Measurements from ENCODE around the gene KCTD10.
A peak's percentile ranks its signal among the peaks of the same experiment; 100 is the strongest.
"Not testable (repeated sequence)": the region's sequence is repeated elsewhere in the genome, so short reads cannot be mapped to it uniquely, and the experiment has no call there.

KCTD10 gene

DNA sequence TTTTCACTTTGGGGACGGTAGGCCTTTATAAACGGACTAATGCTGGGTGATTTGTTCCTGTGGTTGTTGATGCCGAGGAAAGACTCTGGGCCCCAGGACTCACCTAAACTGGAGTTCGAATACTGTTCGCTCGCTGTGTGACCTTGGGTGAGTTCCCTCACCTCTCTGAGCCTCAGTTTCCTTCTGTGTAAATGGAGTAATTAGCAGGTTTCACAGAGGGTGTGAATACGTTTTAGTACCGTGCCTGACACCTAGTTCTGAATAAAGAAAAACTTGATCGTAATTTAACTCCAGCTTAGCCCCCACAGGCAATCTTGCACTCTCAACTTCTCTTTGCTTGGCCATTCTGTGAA lies 839 bp upstream of the KCTD10 start:
- no peak for DNase-seq (ENCODE audit: low spot score in 2 of 2)
- no peaks in the 10 kb centered on the region for H3K9me3 Mint-ChIP-seq
- peaks cover 37% of the 10 kb centered on the region for H3K4me1 Mint-ChIP-seq
- H3K4me3 Mint-ChIP-seq, result peak overlapping the region; percentile 99
- no peak for ATAC-seq (replicated peaks; ENCODE audit: extremely low read depth, poor library complexity, severe bottlenecking)
- peaks cover 11% of the 10 kb centered on the region for H3K36me3 Mint-ChIP-seq (ENCODE audit: insufficient read depth)
- H3K27me3 Mint-ChIP-seq, result no peaks in the 10 kb centered on the region
- peak overlapping the region; percentile 98 for H3K27ac Mint-ChIP-seq (ENCODE audit: low read depth)

DNA sequence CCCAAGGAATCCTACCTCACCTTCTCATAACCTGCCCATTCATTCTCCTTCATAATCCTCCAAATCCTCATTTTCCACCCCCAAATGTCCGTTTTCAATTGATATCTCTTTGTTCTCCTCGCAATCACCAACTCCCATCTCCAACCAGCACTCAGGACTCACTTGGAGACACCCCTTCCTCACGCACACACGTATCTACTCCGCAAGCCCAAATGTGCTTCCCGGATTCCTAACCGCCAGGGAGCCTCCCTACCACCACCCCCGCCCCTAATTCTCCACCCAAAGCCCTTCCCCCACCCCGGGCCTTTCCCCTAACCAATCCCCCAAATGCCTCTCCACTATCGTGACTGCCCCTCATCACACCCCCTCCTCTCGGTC lies 304 bp downstream of the KCTD10 start:
- Mint-ChIP-seq H3K27ac (ENCODE audit: low read depth) (peak overlapping the region; percentile 98), H3K9me3 (no peaks in the 10 kb centered on the region), H3K36me3 (ENCODE audit: insufficient read depth) (peaks cover 11% of the 10 kb centered on the region), H3K27me3 (no peaks in the 10 kb centered on the region), H3K4me1 (peaks cover 40% of the 10 kb centered on the region), H3K4me3 (peak overlapping the region; percentile 99)
- peak; percentile 9 for ATAC-seq (replicated peaks; ENCODE audit: extremely low read depth, poor library complexity, severe bottlenecking)
- DNase-seq (ENCODE audit: low spot score in 2 of 2), result no peak

DNA sequence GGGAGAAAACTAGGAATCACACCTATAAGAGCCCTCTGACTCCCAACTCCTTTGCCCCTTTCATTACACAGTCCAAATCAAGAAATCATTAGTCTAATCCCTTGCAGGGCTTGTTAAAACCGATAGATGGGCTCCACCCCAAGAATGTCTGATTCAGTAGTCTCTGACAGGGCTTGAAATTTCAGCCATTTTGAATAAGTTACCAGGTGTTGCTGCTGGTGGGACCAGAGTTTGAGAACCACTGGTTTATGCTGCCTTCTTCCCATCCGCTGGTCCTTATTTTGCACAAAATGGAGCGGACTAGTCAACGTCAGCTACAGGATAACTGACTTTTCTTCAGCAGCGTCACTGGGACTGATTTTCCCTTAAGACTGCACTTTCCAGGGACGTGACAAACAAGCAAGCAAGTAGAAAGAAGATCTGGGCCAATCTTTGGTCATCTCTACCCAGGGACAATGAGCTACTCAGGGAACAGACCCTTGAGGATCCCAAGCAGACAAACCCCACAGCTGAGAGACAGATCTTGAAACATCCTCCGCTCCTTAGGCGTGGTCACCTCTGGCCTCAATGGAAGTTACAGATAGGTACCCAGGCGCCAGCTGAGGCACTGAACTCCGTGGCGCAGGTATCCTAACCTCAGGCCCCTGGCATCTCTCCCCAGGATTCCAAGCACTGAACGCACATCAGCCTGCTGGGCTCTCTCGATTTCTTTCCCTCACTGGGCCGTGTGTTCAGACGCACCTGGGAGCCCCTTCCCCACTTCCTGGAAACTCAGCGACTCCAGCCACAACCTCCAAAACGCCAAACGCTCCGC lies 900 bp downstream of the KCTD10 start:
- H3K4me3 Mint-ChIP-seq, result peak overlapping the region; percentile 99
- H3K27ac Mint-ChIP-seq (ENCODE audit: low read depth), result peak overlapping the region; percentile 98
- DNase-seq (ENCODE audit: low spot score in 2 of 2), result no peak
- H3K36me3 Mint-ChIP-seq (ENCODE audit: insufficient read depth), result peaks cover 11% of the 10 kb centered on the region
- ATAC-seq (replicated peaks; ENCODE audit: extremely low read depth, poor library complexity, severe bottlenecking), result no peak
- peaks cover 40% of the 10 kb centered on the region for H3K4me1 Mint-ChIP-seq
- no peaks in the 10 kb centered on the region for H3K9me3 Mint-ChIP-seq
- H3K27me3 Mint-ChIP-seq, result no peaks in the 10 kb centered on the region

DNA sequence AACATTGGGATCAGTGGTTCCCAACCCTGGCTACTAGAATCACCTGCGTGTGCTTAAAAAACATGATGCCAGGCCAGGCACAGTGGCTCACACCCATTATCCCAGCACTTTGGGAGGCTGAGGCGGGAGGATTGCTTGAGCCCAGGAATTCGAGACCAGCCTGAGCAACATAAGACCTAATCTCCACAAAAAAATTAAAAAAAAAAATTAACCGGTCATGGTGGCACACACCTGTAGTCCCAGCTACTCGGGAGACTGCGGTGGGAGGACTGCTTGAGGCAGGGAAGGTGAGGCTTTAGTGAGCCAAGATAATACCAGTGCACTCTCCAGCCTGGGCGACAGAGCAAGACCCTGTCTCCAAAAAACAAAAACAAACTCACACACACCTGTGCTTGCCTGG lies 2.0 kb downstream of the KCTD10 start:
- no peak for ATAC-seq (replicated peaks; ENCODE audit: extremely low read depth, poor library complexity, severe bottlenecking)
- H3K27ac Mint-ChIP-seq (ENCODE audit: low read depth), result no peak overlapping the region
- peaks cover 51% of the 10 kb centered on the region for H3K4me1 Mint-ChIP-seq
- no peaks in the 10 kb centered on the region for H3K27me3 Mint-ChIP-seq
- DNase-seq (ENCODE audit: low spot score in 2 of 2), result no peak
- peaks cover 14% of the 10 kb centered on the region for H3K36me3 Mint-ChIP-seq (ENCODE audit: insufficient read depth)
- no peaks in the 10 kb centered on the region for H3K9me3 Mint-ChIP-seq
- no peak overlapping the region for H3K4me3 Mint-ChIP-seq

DNA sequence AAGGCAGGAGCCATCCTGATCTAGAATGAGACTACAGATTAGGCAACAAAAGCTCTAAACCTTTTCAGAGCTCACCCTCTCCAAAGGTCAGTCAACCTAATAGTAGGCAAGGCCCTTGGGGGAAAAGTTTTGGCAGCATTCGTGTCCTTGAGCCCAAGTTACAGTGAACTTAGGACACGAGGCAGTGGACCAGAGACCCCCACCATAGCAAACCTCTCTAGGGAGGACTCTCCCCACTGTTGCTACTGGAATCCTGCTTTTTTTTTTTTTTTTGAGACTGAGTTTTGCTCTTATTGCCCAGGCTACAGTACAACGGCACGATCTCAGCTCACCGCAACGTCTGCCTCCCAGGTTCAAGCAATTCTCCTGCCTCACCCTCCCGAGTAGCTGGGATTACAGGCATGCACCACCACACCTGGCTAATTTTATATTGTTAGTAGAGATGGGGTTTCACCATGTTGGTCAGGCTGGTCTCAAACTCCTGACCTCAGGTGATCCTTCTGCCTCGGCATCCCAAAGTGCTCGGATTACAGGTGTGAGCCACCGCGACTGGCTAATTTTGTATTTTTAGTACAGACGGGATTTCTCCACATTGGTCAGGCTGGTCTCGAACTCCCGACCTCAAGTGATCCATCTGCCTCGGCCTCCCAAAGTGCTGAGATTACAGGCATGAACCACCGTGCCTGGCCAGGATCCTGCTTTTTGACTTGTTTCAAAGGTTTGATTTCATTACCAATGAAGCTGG lies 3.4 kb downstream of the KCTD10 start:
- not testable (repeated sequence) for H3K4me3 Mint-ChIP-seq; DNase-seq (ENCODE audit: low spot score in 2 of 2); H3K9me3 Mint-ChIP-seq; ATAC-seq (replicated peaks; ENCODE audit: extremely low read depth, poor library complexity, severe bottlenecking); H3K27me3 Mint-ChIP-seq; H3K27ac Mint-ChIP-seq (ENCODE audit: low read depth)
- Mint-ChIP-seq H3K36me3 (ENCODE audit: insufficient read depth) (peaks cover 18% of the 10 kb centered on the region), H3K4me1 (peaks cover 47% of the 10 kb centered on the region)

DNA sequence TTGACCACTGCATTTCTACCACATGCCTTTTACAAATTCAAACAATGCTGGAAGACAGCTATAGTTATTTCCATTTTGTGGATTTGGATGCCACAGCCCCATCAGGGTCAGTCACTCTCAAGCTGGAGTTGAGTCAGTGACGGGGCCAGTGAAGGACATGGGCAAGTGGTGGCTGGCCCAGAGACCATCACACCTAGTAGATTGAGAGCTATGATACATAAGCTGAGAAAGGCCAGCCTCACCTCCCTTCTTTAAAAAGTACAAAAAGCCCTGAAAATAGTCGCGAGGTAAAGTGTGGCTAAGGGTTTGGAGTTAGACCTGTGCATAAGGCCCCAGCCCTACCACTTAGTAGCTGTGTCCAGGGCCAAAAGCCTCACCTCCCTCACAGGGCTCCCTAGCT lies 4.1 kb downstream of the KCTD10 start:
- Mint-ChIP-seq H3K9me3 (no peaks in the 10 kb centered on the region), H3K27ac (ENCODE audit: low read depth) (no peak overlapping the region), H3K4me3 (no peak overlapping the region), H3K27me3 (no peaks in the 10 kb centered on the region), H3K36me3 (ENCODE audit: insufficient read depth) (peaks cover 25% of the 10 kb centered on the region), H3K4me1 (peaks cover 47% of the 10 kb centered on the region)
- DNase-seq (ENCODE audit: low spot score in 2 of 2) (no peak), ATAC-seq (replicated peaks; ENCODE audit: extremely low read depth, poor library complexity, severe bottlenecking) (no peak)

DNA sequence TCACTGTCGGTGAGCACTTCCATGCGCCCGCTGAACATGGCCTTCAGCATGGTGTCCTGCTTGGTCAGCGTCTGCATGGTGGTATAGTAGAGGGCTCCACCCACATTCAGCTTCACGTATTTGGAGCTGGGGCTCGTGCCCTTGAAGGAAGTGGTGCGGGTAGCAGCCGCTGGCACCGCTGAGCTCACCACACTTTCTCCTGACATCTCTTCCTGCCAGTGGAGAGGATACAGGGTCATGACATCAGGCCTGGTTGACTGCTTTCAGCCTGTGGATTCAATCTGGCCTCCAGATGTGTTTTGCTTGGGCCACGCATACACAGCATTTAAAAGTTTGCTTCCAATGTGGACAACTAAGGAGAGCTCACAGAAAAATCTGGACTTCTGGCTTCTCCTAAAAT lies 7.6 kb downstream of the KCTD10 start:
- no peaks in the 10 kb centered on the region for H3K9me3 Mint-ChIP-seq
- H3K27me3 Mint-ChIP-seq, result no peaks in the 10 kb centered on the region
- ATAC-seq (replicated peaks; ENCODE audit: extremely low read depth, poor library complexity, severe bottlenecking) (no peak), DNase-seq (ENCODE audit: low spot score in 2 of 2) (no peak)
- H3K36me3 Mint-ChIP-seq (ENCODE audit: insufficient read depth), result peaks cover 18% of the 10 kb centered on the region
- peaks cover 43% of the 10 kb centered on the region for H3K4me1 Mint-ChIP-seq
- no peak overlapping the region for H3K27ac Mint-ChIP-seq (ENCODE audit: low read depth)
- no peak overlapping the region for H3K4me3 Mint-ChIP-seq

DNA sequence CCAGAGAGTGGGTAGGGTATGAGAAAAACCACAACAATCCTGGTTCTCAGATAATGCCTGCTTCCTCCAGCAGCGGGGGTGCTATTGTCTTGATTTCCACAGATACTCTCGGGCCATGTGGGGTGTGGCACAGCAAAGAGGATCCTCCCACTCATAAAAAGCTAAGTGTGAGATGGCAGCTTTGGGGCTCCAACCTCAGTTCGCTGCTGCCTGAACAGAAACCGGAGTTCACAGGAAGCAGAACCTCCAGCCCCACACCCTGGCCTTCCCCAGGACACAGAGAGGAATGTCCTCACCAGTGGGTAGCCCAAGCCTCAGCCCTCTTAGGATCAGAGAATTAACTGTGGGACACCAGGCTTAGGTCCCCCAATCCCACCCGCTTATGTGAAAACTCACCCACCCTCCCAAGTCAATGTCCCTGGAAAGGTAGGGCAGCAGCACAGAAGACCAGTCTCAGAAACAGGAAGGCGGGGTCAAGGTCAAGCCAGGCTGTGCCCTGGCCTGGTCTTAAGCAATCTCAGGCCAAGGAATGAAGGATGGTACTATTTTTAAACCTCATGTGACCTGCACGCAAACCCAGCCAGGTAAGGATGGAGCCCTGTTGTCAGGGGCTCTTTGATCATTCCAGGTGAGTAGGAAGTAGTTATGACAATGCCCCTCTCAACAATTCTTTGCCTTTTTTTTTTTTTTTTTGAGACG lies 9.0 kb downstream of the KCTD10 start:
- Mint-ChIP-seq H3K4me3 (no peak overlapping the region), H3K9me3 (no peaks in the 10 kb centered on the region), H3K27me3 (no peaks in the 10 kb centered on the region), H3K4me1 (peaks cover 53% of the 10 kb centered on the region), H3K27ac (ENCODE audit: low read depth) (peak overlapping the region; percentile 49), H3K36me3 (ENCODE audit: insufficient read depth) (peaks cover 20% of the 10 kb centered on the region)
- no peak for ATAC-seq (replicated peaks; ENCODE audit: extremely low read depth, poor library complexity, severe bottlenecking)
- DNase-seq (ENCODE audit: low spot score in 2 of 2), result no peak

DNA sequence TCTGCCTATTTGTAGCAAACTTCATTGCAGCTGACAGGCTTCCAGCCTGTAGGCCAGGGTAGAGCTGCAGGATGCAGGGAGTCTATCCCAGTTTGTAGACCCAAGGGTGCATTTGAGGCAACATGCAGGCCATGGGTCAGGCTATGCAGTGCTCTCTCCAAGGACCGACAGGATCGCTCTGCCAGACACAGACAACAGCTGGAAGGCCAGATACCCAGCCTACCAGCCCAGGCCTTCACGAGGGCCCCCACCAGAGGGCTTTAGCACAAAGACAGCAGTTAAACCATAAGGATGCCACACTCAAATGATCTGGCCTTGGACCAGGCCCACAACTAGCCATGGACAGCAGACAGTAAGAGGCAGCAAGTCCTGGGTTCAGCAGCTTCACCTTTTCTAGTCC lies 10.3 kb downstream of the KCTD10 start:
- peaks cover 23% of the 10 kb centered on the region for H3K36me3 Mint-ChIP-seq (ENCODE audit: insufficient read depth)
- no peaks in the 10 kb centered on the region for H3K9me3 Mint-ChIP-seq
- ATAC-seq (replicated peaks; ENCODE audit: extremely low read depth, poor library complexity, severe bottlenecking), result no peak
- H3K4me3 Mint-ChIP-seq, result no peak overlapping the region
- peaks cover 59% of the 10 kb centered on the region for H3K4me1 Mint-ChIP-seq
- H3K27me3 Mint-ChIP-seq, result no peaks in the 10 kb centered on the region
- no peak for DNase-seq (ENCODE audit: low spot score in 2 of 2)
- no peak overlapping the region for H3K27ac Mint-ChIP-seq (ENCODE audit: low read depth)

DNA sequence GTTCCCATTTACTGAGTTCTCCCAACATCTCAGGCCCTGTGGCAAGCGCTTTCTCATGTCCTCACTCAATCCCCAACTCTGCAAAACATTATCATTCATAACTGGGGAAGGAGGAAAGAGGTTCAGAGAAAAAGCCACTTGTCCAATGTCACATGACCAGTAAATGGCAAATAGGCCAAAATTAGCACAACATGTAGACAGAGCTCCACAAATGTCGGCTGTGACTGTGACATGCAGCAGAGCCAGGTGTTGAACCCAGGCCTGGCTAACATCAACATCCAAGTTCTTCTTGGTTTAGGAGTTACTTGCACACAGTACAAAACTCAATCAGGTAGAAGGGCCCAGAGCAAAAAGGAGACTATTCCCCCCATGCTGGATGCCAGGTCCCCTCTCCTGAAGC lies 10.8 kb downstream of the KCTD10 start:
- H3K36me3 Mint-ChIP-seq (ENCODE audit: insufficient read depth), result peaks cover 23% of the 10 kb centered on the region
- H3K4me1 Mint-ChIP-seq, result peaks cover 64% of the 10 kb centered on the region
- no peak overlapping the region for H3K4me3 Mint-ChIP-seq
- H3K27ac Mint-ChIP-seq (ENCODE audit: low read depth), result no peak overlapping the region
- no peak for ATAC-seq (replicated peaks; ENCODE audit: extremely low read depth, poor library complexity, severe bottlenecking)
- DNase-seq (ENCODE audit: low spot score in 2 of 2), result no peak
- no peaks in the 10 kb centered on the region for H3K9me3 Mint-ChIP-seq
- no peaks in the 10 kb centered on the region for H3K27me3 Mint-ChIP-seq

DNA sequence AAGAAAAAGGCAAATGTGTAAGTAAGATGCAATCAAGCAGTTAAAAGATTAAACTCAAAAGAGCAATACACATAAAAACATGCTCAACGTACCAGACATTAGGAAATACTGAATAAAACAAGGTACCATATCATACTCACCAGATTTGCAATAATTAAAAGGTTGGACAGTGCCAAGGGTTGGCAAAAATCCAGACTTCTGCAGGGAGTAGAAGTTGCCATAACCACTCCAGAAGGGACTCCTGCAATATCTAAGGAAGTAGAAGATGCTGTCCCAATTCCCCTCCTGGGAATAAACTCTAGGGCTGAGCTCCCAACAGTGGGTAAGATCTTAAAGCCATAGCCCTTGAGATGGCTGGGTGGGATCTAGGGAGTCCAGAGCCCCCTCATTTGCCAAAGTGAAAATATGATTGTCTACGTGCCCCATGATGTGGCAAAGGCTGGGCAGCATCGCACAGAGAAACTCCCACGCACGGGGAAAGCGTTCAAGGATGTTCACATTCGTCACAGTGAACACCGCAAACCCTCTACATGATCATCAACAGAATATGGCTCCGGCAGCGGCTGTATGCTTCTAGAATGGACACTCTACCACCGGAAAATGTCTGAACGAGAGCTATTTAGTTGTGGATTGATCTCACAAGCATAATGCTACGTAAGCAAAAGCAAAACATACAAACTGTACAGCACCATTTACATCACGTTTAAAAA lies 12.3 kb downstream of the KCTD10 start:
- H3K9me3 Mint-ChIP-seq, result no peaks in the 10 kb centered on the region
- H3K4me3 Mint-ChIP-seq, result no peak overlapping the region
- no peaks in the 10 kb centered on the region for H3K27me3 Mint-ChIP-seq
- no peak overlapping the region for H3K27ac Mint-ChIP-seq (ENCODE audit: low read depth)
- ATAC-seq (replicated peaks; ENCODE audit: extremely low read depth, poor library complexity, severe bottlenecking), result no peak
- H3K4me1 Mint-ChIP-seq, result peaks cover 54% of the 10 kb centered on the region
- DNase-seq (ENCODE audit: low spot score in 2 of 2), result no peak
- peaks cover 19% of the 10 kb centered on the region for H3K36me3 Mint-ChIP-seq (ENCODE audit: insufficient read depth)

DNA sequence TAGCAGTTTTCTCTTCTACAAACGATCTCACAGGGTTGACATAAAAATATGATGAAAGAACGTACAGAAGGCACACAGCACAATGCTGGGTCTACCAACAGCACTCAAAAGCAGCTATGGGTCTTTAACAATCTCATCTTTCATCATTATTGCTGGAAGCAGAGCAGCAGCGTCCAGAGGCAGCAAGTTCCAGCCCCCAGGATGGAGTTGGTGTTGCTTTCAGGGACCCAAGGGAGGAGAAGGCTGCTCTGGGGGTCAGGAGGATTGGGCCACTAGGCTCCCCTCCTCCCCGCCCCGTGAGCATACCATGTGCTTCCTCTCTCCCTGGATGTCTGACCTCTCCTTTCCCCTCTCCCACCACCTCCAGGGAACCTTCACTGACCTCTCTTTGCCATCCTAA lies 13.3 kb downstream of the KCTD10 start:
- Mint-ChIP-seq H3K4me1 (peaks cover 62% of the 10 kb centered on the region), H3K36me3 (ENCODE audit: insufficient read depth) (peaks cover 19% of the 10 kb centered on the region), H3K27me3 (no peaks in the 10 kb centered on the region), H3K27ac (ENCODE audit: low read depth) (no peak overlapping the region), H3K4me3 (no peak overlapping the region), H3K9me3 (no peaks in the 10 kb centered on the region)
- DNase-seq (ENCODE audit: low spot score in 2 of 2) (no peak), ATAC-seq (replicated peaks; ENCODE audit: extremely low read depth, poor library complexity, severe bottlenecking) (no peak)
